ENCODE data around the gene SLC47A2.
A peak's percentile ranks its signal among the peaks of the same experiment; 100 is the strongest.

The SLC47A2 gene

GRCh38 chr17:19664136-19664820 is 52.1 kb downstream of the SLC47A2 start:
- no peak for DNase-seq

- no peak for DNase-seq
Observed at GRCh38 chr17:19663097-19663496, 53.3 kb downstream of the SLC47A2 start.

GRCh38 chr17:19661121-19661520 is 55.3 kb downstream of the SLC47A2 start:
- no peak for DNase-seq

DNA sequence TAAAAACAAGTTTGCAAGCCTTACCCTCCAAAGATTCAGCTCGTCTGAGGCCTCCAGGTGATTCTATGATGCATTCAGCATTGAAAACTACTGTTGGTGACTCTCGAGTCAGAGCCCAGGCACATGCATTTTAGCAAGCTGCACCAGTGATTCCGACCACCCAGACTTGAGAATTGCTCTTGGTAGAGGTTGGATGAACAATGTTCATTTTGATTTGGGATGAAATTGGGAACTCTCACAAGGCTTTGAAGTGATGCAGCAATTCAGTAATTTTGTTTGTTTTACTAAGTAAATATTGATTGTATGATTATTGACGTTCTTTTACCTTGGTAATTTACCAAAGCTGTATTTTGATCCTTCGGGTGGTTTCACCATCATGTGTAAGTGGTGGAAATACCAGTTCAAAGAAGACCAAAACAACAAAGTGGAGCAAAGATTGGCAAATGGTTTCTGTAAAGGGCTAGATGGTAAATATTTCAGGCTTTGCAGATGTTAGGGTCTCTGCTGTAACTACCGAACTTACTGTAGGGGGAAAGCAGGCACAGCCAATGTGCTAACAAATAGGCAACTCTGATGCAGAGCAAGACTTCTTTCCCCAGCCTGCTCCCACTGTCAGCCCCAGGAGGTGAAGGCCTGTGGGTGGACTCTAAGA is 56.0 kb downstream of the SLC47A2 start:
- no peak for DNase-seq

GRCh38 chr17:19659366-19660177 is 56.8 kb downstream of the SLC47A2 start:
- DNase-seq, result no peak

DNA sequence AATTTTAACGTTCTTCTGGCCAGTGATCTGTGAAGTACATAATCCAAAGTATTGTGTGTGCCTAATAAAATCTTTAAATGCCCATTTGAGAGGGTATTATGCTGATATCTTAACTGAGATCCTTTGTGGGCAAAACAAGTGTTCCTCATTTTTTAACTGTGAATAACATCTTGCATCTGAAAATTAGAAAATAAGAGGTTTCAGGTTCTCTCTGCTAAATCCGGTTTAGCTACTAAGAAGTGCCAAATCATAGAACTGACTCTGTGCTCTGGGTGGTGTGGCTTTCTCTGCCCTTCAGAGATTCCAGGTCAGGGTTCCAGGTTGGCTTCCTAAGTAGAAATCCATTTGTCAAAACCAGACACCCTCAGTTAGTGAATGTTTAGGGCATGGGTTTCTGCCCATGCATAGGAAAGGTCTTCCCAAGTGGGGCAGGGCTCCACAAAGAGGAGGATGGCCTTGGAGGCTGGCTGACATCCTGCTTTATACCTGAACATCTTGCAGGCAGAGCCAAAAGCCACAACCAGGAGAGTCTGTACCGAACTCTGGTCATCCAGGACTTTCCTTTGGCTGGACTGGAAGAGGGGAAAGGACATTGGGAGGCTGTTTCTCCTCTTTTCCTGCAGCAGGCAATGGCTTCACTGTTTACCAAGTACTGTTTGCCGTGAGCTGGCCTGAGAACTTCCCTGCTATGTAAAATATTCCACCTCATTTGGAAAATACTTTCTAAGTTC is 59.4 kb downstream of the SLC47A2 start:
- DNase-seq, result no peak

GRCh38 chr17:19656336-19656735 is 60.0 kb downstream of the SLC47A2 start:
- DNase-seq, result no peak

- DNase-seq, result no peak
Observed at GRCh38 chr17:19654896-19655295, 61.5 kb downstream of the SLC47A2 start.

DNA sequence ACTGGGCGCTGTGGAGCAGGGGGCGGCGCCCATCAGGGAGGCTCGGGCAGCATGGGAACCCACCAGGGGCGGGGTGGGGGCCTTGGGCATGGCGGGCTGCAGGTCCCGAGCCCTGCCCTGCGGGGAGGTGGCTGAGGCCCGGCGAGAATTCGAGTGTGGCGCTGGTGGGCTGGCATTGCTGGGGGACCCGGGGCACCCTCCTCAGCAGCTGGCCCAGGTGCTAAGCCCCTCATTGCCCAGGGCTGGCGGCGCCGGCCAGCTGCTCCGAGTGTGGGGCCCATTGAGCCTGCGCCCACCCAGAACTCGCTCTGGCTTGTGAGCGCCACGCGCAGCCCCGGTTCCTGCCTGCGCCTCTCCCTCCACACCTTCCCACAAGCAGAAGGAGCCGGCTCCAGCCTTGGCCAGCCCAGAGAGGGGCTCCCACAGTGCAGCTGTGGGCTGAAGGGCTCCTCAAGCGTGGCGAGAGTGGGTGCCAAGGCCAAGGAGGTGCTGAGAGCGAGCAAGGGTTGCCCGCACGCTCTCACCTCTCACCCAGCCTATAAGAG is 62.0 kb downstream of the SLC47A2 start:
- no peak for DNase-seq

GRCh38 chr17:19652595-19652994 is 63.8 kb downstream of the SLC47A2 start:
- no peak for DNase-seq

DNA sequence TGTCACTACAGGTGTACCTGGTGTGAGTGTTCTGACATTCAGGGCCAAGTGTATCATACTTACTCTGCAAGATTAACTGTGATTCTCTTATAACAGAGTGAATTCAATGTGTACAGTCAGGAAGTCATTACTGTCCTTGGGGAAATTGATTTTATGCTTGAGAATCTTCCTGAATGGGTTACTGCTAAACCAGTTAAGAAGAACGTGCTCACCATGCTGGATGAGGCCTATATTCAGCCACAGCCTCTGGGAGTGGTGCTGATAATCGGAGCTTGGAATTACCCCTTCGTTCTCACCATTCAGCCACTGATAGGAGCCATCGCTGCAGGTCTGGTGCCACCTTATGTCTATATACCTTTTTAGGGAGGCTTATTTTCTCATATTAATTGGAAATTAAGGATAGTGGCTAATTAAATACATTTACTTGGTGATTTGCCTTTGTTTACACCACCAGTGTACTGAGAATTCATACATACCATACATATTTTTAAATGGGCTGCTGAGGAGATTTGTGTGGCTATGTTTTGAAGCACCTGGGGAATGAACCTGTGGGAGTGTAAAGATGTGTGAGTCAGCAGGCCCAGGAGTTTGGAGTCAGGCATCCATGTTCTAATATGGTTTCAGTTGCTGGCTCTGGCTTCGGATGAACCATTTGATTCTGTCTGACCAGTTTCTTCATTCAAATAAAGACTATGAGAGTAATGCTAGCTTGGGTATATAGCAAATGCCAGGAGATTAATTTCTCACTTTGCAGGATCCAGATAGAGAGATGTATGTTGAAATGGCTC is 64.7 kb downstream of the SLC47A2 start:
- DNase-seq, result no peak

DNA sequence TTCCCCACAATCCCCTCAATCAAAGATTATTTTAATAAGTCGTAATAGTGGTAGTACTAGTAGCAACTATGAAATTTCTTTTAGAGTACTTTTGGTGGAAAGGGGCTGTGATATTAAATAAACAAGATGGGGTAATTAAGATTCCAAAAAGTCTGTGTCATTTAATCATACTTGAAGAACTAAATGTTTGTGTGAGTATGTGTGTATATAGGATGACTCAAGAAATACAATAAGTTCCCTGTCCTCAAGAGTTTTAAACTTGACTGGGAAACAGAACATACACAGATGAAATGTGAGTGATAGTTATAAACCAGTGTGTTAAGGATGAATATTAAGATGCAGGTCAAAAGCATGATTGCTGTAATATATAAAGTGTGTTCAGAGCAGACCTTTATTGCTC is 65.6 kb downstream of the SLC47A2 start:
- no peak for DNase-seq

- DNase-seq, result no peak
Observed at GRCh38 chr17:19649274-19649541, 67.2 kb downstream of the SLC47A2 start.

- peak; percentile 93 for DNase-seq
Observed at GRCh38 chr17:19648475-19649273, 67.7 kb downstream of the SLC47A2 start, which contains the start of gene ALDH3A2. TSS of gene ALDH3A2 (plus strand) at chr17:19648751. CDS start at chr17:19648972, 221 bp downstream.

- DNase-seq, result peak; percentile 72
Observed at GRCh38 chr17:19647697-19648474, 68.5 kb downstream of the SLC47A2 start.

DNA sequence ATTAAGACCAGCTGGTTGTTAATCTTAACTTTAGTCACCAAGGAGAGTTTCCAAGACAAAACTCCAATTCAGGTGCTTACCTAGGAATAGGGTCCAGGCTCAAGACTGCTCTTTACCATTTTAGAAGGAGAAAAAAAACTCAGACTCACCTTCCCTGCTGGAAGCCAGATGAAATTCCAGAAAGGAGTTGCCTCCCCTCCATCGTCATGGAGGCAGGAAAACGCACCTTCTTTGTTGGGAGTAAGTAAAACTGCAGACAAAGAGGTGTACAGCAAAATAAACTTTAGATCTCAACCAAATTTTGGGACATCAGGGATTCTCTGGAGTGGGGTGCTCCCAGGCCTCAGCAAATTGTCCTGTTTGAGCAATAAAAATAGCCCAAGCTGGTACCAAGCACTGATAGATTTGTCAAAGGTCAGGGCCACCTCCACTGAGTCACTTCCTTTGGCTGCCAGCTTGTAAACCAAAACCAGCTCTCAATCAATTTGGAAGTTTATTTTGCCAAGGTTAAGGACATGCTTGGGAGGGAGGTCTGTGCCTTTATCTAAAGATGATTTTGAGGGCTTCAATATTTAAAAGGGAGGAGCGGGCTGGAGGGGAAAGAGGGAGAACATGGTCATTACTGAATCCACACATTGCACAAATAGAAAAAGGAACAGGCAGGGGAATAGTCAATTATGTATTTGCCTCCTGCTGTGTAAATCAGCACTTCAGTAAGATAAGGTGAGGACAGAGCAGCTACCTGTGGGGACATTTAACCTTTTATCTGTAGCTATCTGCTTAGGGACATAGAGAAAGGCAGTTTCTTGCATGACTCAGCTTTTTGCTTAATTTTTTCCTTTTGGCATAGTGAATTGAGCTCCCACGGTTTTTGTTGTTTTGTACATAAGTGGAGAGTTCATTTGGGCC is 69.3 kb downstream of the SLC47A2 start:
- DNase-seq, result no peak

GRCh38 chr17:19645734-19646201 is 70.6 kb downstream of the SLC47A2 start:
- peak; percentile 38 for DNase-seq

DNA sequence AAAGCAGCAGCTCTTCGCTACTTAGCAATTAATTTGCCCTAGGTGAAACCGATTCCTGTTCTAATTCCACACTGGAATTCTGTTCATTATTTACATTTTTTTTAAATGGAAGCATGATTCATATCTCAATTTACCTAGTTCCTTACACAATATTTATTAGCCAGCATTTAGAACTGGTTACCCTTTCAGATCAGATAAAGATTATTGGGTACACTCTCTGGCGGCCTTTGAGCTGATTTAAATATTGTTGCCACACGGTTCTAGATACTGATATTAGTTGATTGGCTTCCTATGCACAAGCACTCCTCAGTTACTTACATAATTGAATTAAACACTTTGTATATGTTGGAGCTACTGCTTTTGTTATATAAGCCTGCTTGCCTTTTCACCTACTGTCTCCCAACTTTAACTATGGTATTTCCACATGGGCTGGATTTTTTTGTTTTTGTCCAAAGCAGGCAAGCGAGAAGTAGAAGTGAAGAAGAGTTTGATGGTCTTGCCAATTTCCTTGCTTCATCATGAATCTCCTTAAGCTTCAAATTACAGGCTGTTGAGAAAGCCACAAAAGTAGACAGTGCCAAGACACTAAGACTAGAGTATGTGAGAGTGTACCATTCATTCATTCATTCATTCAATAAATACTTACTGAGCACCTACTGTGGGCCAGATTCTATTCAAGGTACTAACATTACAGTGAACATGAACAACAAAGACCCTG is 71.7 kb downstream of the SLC47A2 start:
- no peak for DNase-seq
